DMS114 treated with DMSO at 0.1 percent for 48 hours (cell line): ENCODE results near the gene SNUPN.
A peak's percentile ranks its signal among the peaks of the same experiment; 100 is the strongest.
"Not testable (repeated sequence)": the region's sequence is repeated elsewhere in the genome, so short reads cannot be mapped to it uniquely, and the experiment has no call there.

Experiments used
- DNase-seq: peaks from one replicate; lab custom pipeline; 2025; ENCODE audit not compliant: unreplicated experiment; lab: John Stamatoyannopoulos, UW

SNUPN gene

GRCh38 chr15:75637245-75638009, 11.9 kb upstream of the SNUPN start:
- DNase-seq: no peak

- no peak for DNase-seq
Measured at GRCh38 chr15:75636026-75636425, 10.5 kb upstream of the SNUPN start.

- not testable (repeated sequence) for DNase-seq
Measured at GRCh38 chr15:75633922-75634321, 8.4 kb upstream of the SNUPN start.

GRCh38 chr15:75631935-75632334, 6.4 kb upstream of the SNUPN start:
- DNase-seq: no peak

GRCh38 chr15:75622505-75622904, 3.0 kb downstream of the SNUPN start:
- no peak for DNase-seq

GRCh38 chr15:75620841-75621391, 4.6 kb downstream of the SNUPN start:
- peak; percentile 37 for DNase-seq

- DNase-seq: no peak
Measured at GRCh38 chr15:75620058-75620820, 5.3 kb downstream of the SNUPN start.

- DNase-seq: no peak
Measured at GRCh38 chr15:75616766-75617165, 8.8 kb downstream of the SNUPN start.

GRCh38 chr15:75606711-75607699, 18.5 kb downstream of the SNUPN start:
- no peak for DNase-seq

GRCh38 chr15:75606026-75606425, 19.5 kb downstream of the SNUPN start:
- no peak for DNase-seq

GRCh38 chr15:75599401-75599800, 26.1 kb downstream of the SNUPN start:
- no peak for DNase-seq

GRCh38 chr15:75598361-75598760, 27.2 kb downstream of the SNUPN start:
- DNase-seq: no peak

- no peak for DNase-seq
Measured at GRCh38 chr15:75597667-75598341, 27.7 kb downstream of the SNUPN start.

GRCh38 chr15:75596703-75597345, 28.7 kb downstream of the SNUPN start:
- DNase-seq: no peak

- no peak for DNase-seq
Measured at GRCh38 chr15:75594276-75594675, 31.2 kb downstream of the SNUPN start.

- no peak for DNase-seq
Measured at GRCh38 chr15:75591655-75592364, 33.7 kb downstream of the SNUPN start.

- DNase-seq: no peak
Measured at GRCh38 chr15:75590239-75590638, 35.3 kb downstream of the SNUPN start.

GRCh38 chr15:75589071-75589470, 36.5 kb downstream of the SNUPN start:
- DNase-seq: no peak

GRCh38 chr15:75586422-75586821, 39.1 kb downstream of the SNUPN start:
- not testable (repeated sequence) for DNase-seq
